ENCODE measurements around the gene FAM241B.

FAM241B gene

GRCh38 chr10:69636626-69637605 lies 6.9 kb downstream of the FAM241B start:
- H3K27ac ChIP-seq (replicated peaks): no peak overlapping the region

GRCh38 chr10:69638642-69639041 lies 8.6 kb downstream of the FAM241B start:
- Histone ChIP-seq H3K27ac (replicated peaks) (no peak overlapping the region), H3K27me3 (ENCODE audit: insufficient read depth, poor library complexity, severe bottlenecking) (no peaks in the 10 kb centered on the region), H3K4me3 (replicated peaks; ENCODE audit: insufficient read depth, low read length) (no peak overlapping the region)
- TF ChIP-seq GABPA (IDR thresholded peaks at IDR 0.05; ENCODE audit: low read depth): no peak
- TF ChIP-seq SPI1 (IDR thresholded peaks at IDR 0.05; ENCODE audit: borderline replicate concordance, low read depth): no peak
- no peak for TF ChIP-seq REST (IDR thresholded peaks at IDR 0.05; ENCODE audit: insufficient replicate concordance, low read depth)
- TF ChIP-seq CTCF (IDR thresholded peaks at IDR 0.05; ENCODE audit: insufficient read depth, low read length): no peak
- TF ChIP-seq POLR2AphosphoS5 (IDR thresholded peaks at IDR 0.05; ENCODE audit: low read depth): no peak
- DNase-seq (ENCODE audit: low read depth in 1 of 2, low spot score in 1 of 2): no peak

More at GRCh38 chr10:69636626-69637605, 6.9 kb downstream of the FAM241B start:
- H3K27me3 ChIP-seq (ENCODE audit: insufficient read depth, poor library complexity, severe bottlenecking): no peaks in the 10 kb centered on the region
- H3K4me3 ChIP-seq (replicated peaks; ENCODE audit: insufficient read depth, low read length): no peak overlapping the region
- TF ChIP-seq CTCF (IDR thresholded peaks at IDR 0.05; ENCODE audit: insufficient read depth, low read length) (no peak), REST (IDR thresholded peaks at IDR 0.05; ENCODE audit: insufficient replicate concordance, low read depth) (no peak), GABPA (IDR thresholded peaks at IDR 0.05; ENCODE audit: low read depth) (no peak), SPI1 (IDR thresholded peaks at IDR 0.05; ENCODE audit: borderline replicate concordance, low read depth) (no peak), POLR2AphosphoS5 (IDR thresholded peaks at IDR 0.05; ENCODE audit: low read depth) (no peak)
- DNase-seq (ENCODE audit: low read depth in 1 of 2, low spot score in 1 of 2): peak in 1 of 2 experiments; percentile 18

- no peak overlapping the region for H3K27ac ChIP-seq (replicated peaks)
- no peaks in the 10 kb centered on the region for H3K27me3 ChIP-seq (ENCODE audit: insufficient read depth, poor library complexity, severe bottlenecking)
- TF ChIP-seq CTCF (IDR thresholded peaks at IDR 0.05; ENCODE audit: insufficient read depth, low read length): peak; percentile 76
- no peak for TF ChIP-seq SPI1 (IDR thresholded peaks at IDR 0.05; ENCODE audit: borderline replicate concordance, low read depth)
- no peak overlapping the region for H3K4me3 ChIP-seq (replicated peaks; ENCODE audit: insufficient read depth, low read length)
- peak; percentile 14 to 56 for DNase-seq (ENCODE audit: low read depth in 1 of 2, low spot score in 1 of 2)
Measured at GRCh38 chr10:69639291-69640195, 9.5 kb downstream of the FAM241B start.
